Astrocyte (in vitro differentiated cells and primary cell): ENCODE measurements around the gene WDR47. TPM values are rescaled to one million over a fixed set of nuclear protein-coding genes. Genes with fewer than 3 reads are reported as not detected.

Experiments used
- DNase-seq: peaks from one replicate; pipeline ENCODE4 v3.0.0-alpha.2; 2010; ENCODE audit warnings: low read depth
- FAIRE-seq: peaks from 2 replicates; lab custom pipeline; 2011; peaks lifted over from hg19 to GRCh38; lab: Jason Lieb, UNC
- H2AFZ ChIP-seq: 2 replicates; pipeline ENCODE4 v1.6.0; 2012; ENCODE audit warnings: low read depth, low read length, inconsistent platforms
- H3K27ac ChIP-seq: 2 replicates; pipeline ENCODE4 v1.5.1; 2011; ENCODE audit warnings: low read depth, low read length, inconsistent platforms
- H3K27me3 ChIP-seq: 2 replicates; pipeline ENCODE4 v1.6.0; 2011; ENCODE audit warnings: low read length, inconsistent platforms; ENCODE audit not compliant: insufficient read depth
- H3K36me3 ChIP-seq: 2 replicates; pipeline ENCODE4 v1.5.1; 2011; ENCODE audit warnings: low read length, inconsistent platforms; ENCODE audit not compliant: insufficient read depth
- H3K4me1 ChIP-seq: 2 replicates; pipeline ENCODE4 v1.5.1; 2011; ENCODE audit warnings: low read length, inconsistent platforms; ENCODE audit not compliant: insufficient read depth
- H3K4me2 ChIP-seq: 2 replicates; pipeline ENCODE4 v1.6.0; 2012; ENCODE audit warnings: low read length, inconsistent platforms
- H3K4me3 ChIP-seq: 2 replicates; pipeline ENCODE4 v1.5.1; 2011; ENCODE audit warnings: low read depth, mild to moderate bottlenecking, low read length, inconsistent platforms; ENCODE audit not compliant: insufficient read depth
- H3K79me2 ChIP-seq: 2 replicates; pipeline ENCODE4 v1.6.0; 2012; ENCODE audit warnings: mild to moderate bottlenecking, low read length, inconsistent platforms; ENCODE audit not compliant: insufficient read depth
- H3K9ac ChIP-seq: 2 replicates; pipeline ENCODE4 v1.6.0; 2012; ENCODE audit warnings: mild to moderate bottlenecking, low read length, inconsistent platforms
- H3K9me3 ChIP-seq: 2 replicates; pipeline ENCODE4 v1.5.1; 2012; ENCODE audit warnings: low read depth, mild to moderate bottlenecking, low read length, inconsistent platforms; ENCODE audit not compliant: insufficient read depth
- H4K20me1 ChIP-seq: 2 replicates; pipeline ENCODE4 v1.6.0; 2012; ENCODE audit warnings: low read length, inconsistent platforms; ENCODE audit not compliant: insufficient read depth
- H3K27ac Mint-ChIP-seq: one replicate; pipeline ENCODE4 v1.8.0; 2021; ENCODE audit warnings: mild to moderate bottlenecking, mixed read lengths; ENCODE audit not compliant: unreplicated experiment
- H3K27me3 Mint-ChIP-seq: one replicate; pipeline ENCODE4 v1.8.0; 2021; ENCODE audit warnings: low read depth, mixed read lengths; ENCODE audit not compliant: unreplicated experiment
- H3K36me3 Mint-ChIP-seq: one replicate; pipeline ENCODE4 v1.8.0; 2021; ENCODE audit warnings: low read depth, mixed read lengths; ENCODE audit not compliant: unreplicated experiment
- H3K4me1 Mint-ChIP-seq: one replicate; pipeline ENCODE4 v1.8.0; 2021; ENCODE audit warnings: low read depth, mixed read lengths; ENCODE audit not compliant: unreplicated experiment
- H3K4me3 Mint-ChIP-seq: one replicate; pipeline ENCODE4 v1.8.0; 2021; ENCODE audit warnings: mild to moderate bottlenecking, moderate library complexity, mixed read lengths; ENCODE audit not compliant: unreplicated experiment
- H3K9me3 Mint-ChIP-seq: one replicate; pipeline ENCODE4 v1.8.0; 2021; ENCODE audit warnings: mild to moderate bottlenecking, mixed read lengths; ENCODE audit not compliant: unreplicated experiment
- CTCF ChIP-seq: IDR thresholded peaks from 2 replicates; pipeline ENCODE4 v1.5.1; 2011; ENCODE audit warnings: low read depth, mild to moderate bottlenecking, inconsistent platforms, low read length, moderate library complexity; ENCODE audit not compliant: insufficient read depth
- EZH2 ChIP-seq: IDR thresholded peaks from 2 replicates; pipeline ENCODE4 v1.6.1; 2012; ENCODE audit warnings: mild to moderate bottlenecking, low read length, inconsistent platforms; ENCODE audit not compliant: insufficient read depth
- total RNA-seq: library from RNA; stranded (reverse); gene quantifications from 2 replicates; pipeline ENCODE4 v1.2.1, GENCODE V29; 2021

WDR47 gene
- total RNA-seq, 1 donor from 2014 or later: 34.2 TPM

GRCh38 chr1:109080441-109081082, 38.7 kb upstream of the WDR47 start:
- FAIRE-seq: no peak
- no peak overlapping the region for H3K4me3 Mint-ChIP-seq
- no peak overlapping the region for H3K27ac Mint-ChIP-seq

GRCh38 chr1:109079240-109079622, 37.3 kb upstream of the WDR47 start:
- H3K9ac ChIP-seq: no peak overlapping the region
- no peaks in the 10 kb centered on the region for H3K9me3 Mint-ChIP-seq
- peaks cover 5% of the 10 kb centered on the region for H3K4me1 Mint-ChIP-seq
- H3K36me3 Mint-ChIP-seq: peaks cover 1% of the 10 kb centered on the region
- peaks cover 3% of the 10 kb centered on the region for H3K4me1 ChIP-seq
- FAIRE-seq (no peak), DNase-seq (no peak)
- H3K36me3 ChIP-seq: no peaks in the 10 kb centered on the region
- TF ChIP-seq EZH2: no peak
- no peak for TF ChIP-seq CTCF
- H2AFZ ChIP-seq: no peak overlapping the region
- H3K27me3 Mint-ChIP-seq: no peaks in the 10 kb centered on the region
- H4K20me1 ChIP-seq: no peaks in the 10 kb centered on the region
- no peak overlapping the region for H3K27ac Mint-ChIP-seq
- H3K4me3 Mint-ChIP-seq: no peak overlapping the region
- no peaks in the 10 kb centered on the region for H3K9me3 ChIP-seq
- H3K27me3 ChIP-seq: no peaks in the 10 kb centered on the region
- no peak overlapping the region for H3K4me2 ChIP-seq
- no peak overlapping the region for H3K4me3 ChIP-seq
- H3K27ac ChIP-seq: no peak overlapping the region
- H3K79me2 ChIP-seq: peaks cover 16% of the 10 kb centered on the region

More at GRCh38 chr1:109080441-109081082, 38.7 kb upstream of the WDR47 start:
- H3K4me3 ChIP-seq: no peak overlapping the region
- no peaks in the 10 kb centered on the region for H4K20me1 ChIP-seq
- no peak overlapping the region for H2AFZ ChIP-seq
- Mint-ChIP-seq H3K9me3 (no peaks in the 10 kb centered on the region), H3K4me1 (peaks cover 12% of the 10 kb centered on the region), H3K36me3 (no peaks in the 10 kb centered on the region), H3K27me3 (no peaks in the 10 kb centered on the region)
- H3K4me1 ChIP-seq: peaks cover 5% of the 10 kb centered on the region
- no peak for TF ChIP-seq EZH2
- no peak for TF ChIP-seq CTCF
- no peak for DNase-seq
- no peak overlapping the region for H3K27ac ChIP-seq
- H3K79me2 ChIP-seq: peaks cover 3% of the 10 kb centered on the region
- no peak overlapping the region for H3K4me2 ChIP-seq
- no peak overlapping the region for H3K9ac ChIP-seq
- no peaks in the 10 kb centered on the region for H3K27me3 ChIP-seq
- no peaks in the 10 kb centered on the region for H3K36me3 ChIP-seq
- no peaks in the 10 kb centered on the region for H3K9me3 ChIP-seq

GRCh38 chr1:109078317-109078716, 36.4 kb upstream of the WDR47 start:
- Histone ChIP-seq H4K20me1 (peaks cover under 1% of the 10 kb centered on the region), H3K36me3 (no peaks in the 10 kb centered on the region), H3K79me2 (peaks cover 23% of the 10 kb centered on the region), H3K27me3 (no peaks in the 10 kb centered on the region), H3K9ac (no peak overlapping the region), H3K4me3 (no peak overlapping the region), H3K9me3 (no peaks in the 10 kb centered on the region), H3K4me1 (peaks cover 3% of the 10 kb centered on the region), H3K4me2 (no peak overlapping the region), H2AFZ (no peak overlapping the region), H3K27ac (no peak overlapping the region)
- H3K4me1 Mint-ChIP-seq: peaks cover 2% of the 10 kb centered on the region
- no peak for TF ChIP-seq EZH2
- TF ChIP-seq CTCF: no peak
- FAIRE-seq (no peak), DNase-seq (no peak)
- H3K27me3 Mint-ChIP-seq: no peaks in the 10 kb centered on the region
- peaks cover 3% of the 10 kb centered on the region for H3K36me3 Mint-ChIP-seq
- no peaks in the 10 kb centered on the region for H3K9me3 Mint-ChIP-seq
- H3K4me3 Mint-ChIP-seq: no peak overlapping the region
- no peak overlapping the region for H3K27ac Mint-ChIP-seq
